Effector memory CD4-positive, alpha-beta T cell (primary cell): ENCODE measurements around the gene AMOT.
"Not testable (repeated sequence)": the region's sequence is repeated elsewhere in the genome, so short reads cannot be mapped to it uniquely, and the experiment has no call there.

Source experiments
- DNase-seq, 3 donors: peaks; one replicate each; pipeline ENCODE4 v3.0.0-alpha.2; 2020
- H3K27ac ChIP-seq: 2 replicates; pipeline ENCODE4 v1.7.0; 2013; ENCODE audit warnings: mild to moderate bottlenecking, low read length, moderate library complexity; ENCODE audit not compliant: insufficient read depth, poor library complexity, severe bottlenecking
- H3K27me3 ChIP-seq: replicated peaks from 2 replicates; pipeline ENCODE4 v1.7.0; 2013; ENCODE audit warnings: mild to moderate bottlenecking, low read length; ENCODE audit not compliant: insufficient read depth, control insufficient read depth, poor library complexity, severe bottlenecking
- H3K36me3 ChIP-seq: 2 replicates; pipeline ENCODE4 v1.7.0; 2013; ENCODE audit warnings: mild to moderate bottlenecking, low read length, moderate library complexity; ENCODE audit not compliant: control insufficient read depth, insufficient read depth
- H3K4me1 ChIP-seq: 2 replicates; pipeline ENCODE4 v1.7.0; 2013; ENCODE audit warnings: low read length, mild to moderate bottlenecking; ENCODE audit not compliant: control insufficient read depth, insufficient read depth, poor library complexity, severe bottlenecking
- H3K4me3 ChIP-seq: 2 replicates; pipeline ENCODE4 v1.7.0; 2013; ENCODE audit warnings: low read length, low read depth, mild to moderate bottlenecking; ENCODE audit not compliant: insufficient read depth, poor library complexity, severe bottlenecking
- H3K9me3 ChIP-seq: 2 replicates; pipeline ENCODE4 v1.7.0; 2013; ENCODE audit warnings: mild to moderate bottlenecking, low read length, moderate library complexity; ENCODE audit not compliant: control insufficient read depth

Gene AMOT

DNA sequence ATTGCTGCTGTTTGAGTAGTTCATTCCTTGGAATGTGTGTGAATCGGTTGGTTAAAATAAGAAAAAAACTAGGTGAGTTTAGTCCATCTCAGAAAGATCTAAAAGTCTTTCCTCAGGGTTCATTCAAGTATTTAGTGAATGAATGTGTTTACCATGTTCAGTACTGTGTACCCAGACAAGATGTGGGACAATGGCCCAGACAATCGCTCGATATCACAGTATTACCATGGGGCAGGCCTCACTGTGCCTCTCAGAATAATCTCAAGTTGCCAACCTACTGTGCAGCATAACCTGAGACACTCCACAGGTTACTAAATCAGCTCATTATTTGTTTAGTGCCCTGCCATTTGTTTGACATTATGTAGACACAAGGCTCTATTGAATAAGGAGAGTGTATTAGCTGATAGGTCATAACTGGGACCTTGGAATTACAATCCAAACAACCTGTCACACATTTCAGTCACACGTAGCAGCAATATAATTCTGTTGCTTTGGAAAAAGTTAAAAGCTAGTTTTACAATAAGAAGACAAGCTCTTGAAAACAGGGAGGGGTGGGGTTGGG lies 24.9 kb upstream of the AMOT start:
- Histone ChIP-seq H3K4me3 (no peak overlapping the region), H3K36me3 (no peaks in the 10 kb centered on the region), H3K27me3 (no peaks in the 10 kb centered on the region), H3K4me1 (no peaks in the 10 kb centered on the region), H3K27ac (no peak overlapping the region), H3K9me3 (no peaks in the 10 kb centered on the region)
- no peak for DNase-seq

DNA sequence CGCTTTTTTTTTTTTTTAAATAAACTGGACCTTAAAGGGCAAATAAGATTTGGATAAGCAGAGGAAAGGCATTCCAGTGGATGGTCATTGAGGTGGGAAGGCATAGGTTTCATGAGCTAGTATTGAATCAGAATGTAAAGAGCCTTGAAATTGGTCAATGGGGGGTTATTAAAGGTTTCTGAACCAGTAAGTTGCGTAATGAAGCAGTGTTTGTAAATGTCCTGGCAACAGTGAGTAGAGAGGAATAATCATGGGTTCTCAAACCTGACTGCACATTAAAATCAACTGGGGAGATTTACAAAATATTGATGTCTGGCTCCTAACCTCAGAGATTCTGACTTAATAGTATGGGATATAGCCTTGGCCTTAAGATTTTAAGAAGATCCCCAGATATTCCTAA lies 23.2 kb upstream of the AMOT start:
- DNase-seq: no peak
- no peaks in the 10 kb centered on the region for H3K27me3 ChIP-seq
- no peak overlapping the region for H3K4me3 ChIP-seq
- H3K4me1 ChIP-seq: no peaks in the 10 kb centered on the region
- H3K36me3 ChIP-seq: no peaks in the 10 kb centered on the region
- no peak overlapping the region for H3K27ac ChIP-seq
- no peaks in the 10 kb centered on the region for H3K9me3 ChIP-seq

DNA sequence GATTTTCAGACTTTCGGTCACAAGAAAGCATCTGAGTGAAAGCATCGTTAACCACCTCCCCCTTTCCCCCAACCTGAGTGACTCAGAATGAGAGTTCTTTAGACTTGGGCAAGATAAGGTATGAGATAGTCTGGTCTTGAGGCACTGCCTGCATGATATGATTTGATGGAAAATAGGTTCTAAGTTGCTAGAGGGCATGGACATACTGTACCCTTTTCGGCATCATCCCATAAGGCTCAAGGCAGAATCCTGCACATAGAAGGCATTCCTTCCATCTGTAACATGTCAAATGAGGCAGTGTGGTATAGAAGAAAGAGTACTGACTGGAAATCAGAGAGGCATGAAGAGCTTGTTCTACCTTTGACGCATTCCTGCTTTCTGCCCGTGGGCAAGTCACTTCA lies 16.8 kb upstream of the AMOT start:
- no peak overlapping the region for H3K27ac ChIP-seq

DNA sequence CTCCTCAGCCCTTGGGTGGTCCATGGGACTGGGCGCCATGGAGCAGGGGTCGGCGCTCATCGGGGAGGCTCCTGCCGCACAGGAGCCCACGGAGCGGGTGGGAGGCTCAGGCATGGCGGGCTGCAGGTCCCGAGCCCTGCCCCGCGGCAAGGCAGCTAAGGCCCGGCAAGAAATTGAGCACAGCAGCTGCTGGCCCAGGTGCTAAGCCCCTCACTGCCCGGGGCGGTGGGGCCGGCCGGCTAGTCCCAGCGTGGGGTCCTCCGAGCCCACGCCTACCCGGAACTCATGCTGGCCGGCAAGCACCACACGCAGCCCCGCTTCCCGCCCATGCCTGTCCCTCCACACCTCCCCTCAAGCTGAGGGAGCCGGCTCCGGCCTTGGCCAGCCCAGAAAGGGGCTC lies 14.3 kb upstream of the AMOT start:
- H3K4me1 ChIP-seq, H3K36me3 ChIP-seq, H3K27me3 ChIP-seq, DNase-seq, H3K27ac ChIP-seq, H3K9me3 ChIP-seq, H3K4me3 ChIP-seq: not testable (repeated sequence)

More for the DNA sequence above, 16.8 kb upstream of the AMOT start:
- no peaks in the 10 kb centered on the region for H3K9me3 ChIP-seq
- no peaks in the 10 kb centered on the region for H3K27me3 ChIP-seq
- H3K36me3 ChIP-seq: no peaks in the 10 kb centered on the region
- no peak for DNase-seq
- H3K4me1 ChIP-seq: no peaks in the 10 kb centered on the region
- no peak overlapping the region for H3K4me3 ChIP-seq

DNA sequence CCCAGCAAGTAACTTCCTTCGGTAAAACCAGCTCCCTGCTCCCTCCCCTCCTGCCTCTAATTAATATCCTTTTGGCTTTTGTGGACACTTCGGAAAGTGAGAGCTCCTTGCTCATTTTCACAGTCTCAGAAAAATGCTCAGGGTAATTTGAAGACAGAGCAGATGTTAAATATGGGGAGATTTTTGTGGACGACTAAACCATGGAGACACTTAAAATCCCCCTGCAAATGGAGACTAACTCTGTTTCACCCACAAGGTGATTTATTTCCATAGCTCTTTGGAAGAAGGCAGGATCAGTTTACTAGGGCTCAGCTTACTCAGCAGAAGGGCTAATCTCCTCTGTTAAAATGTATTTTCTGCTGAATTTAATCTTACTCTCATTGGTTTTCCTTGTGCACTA lies 12.2 kb upstream of the AMOT start:
- H3K27ac ChIP-seq: no peak overlapping the region
- DNase-seq: no peak

DNA sequence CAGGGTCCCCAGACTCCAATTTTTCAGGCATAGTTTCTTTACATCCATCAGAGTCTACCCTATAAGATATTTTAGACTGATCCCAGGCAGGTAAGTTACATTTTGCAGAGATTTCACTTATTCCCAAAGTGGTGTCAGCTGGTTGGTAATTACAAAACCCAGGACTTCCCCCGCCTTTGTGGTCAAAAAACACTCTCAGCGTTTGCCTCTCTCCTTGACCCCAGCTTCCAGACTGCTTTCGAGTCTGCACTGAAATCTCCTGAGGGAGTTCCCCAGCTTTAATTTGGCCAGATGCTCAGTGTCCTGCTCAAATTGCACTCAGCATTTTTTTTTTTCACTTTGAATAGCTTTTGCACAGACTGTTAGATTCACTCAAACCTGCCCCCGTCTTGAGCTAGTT lies 11.2 kb upstream of the AMOT start:
- Histone ChIP-seq H3K4me1 (no peaks in the 10 kb centered on the region), H3K9me3 (no peaks in the 10 kb centered on the region), H3K36me3 (no peaks in the 10 kb centered on the region), H3K27ac (no peak overlapping the region), H3K27me3 (no peaks in the 10 kb centered on the region), H3K4me3 (no peak overlapping the region)
- DNase-seq: no peak

More for the DNA sequence above, 12.2 kb upstream of the AMOT start:
- H3K4me1 ChIP-seq: no peaks in the 10 kb centered on the region
- no peak overlapping the region for H3K4me3 ChIP-seq
- H3K36me3 ChIP-seq: no peaks in the 10 kb centered on the region
- no peaks in the 10 kb centered on the region for H3K9me3 ChIP-seq
- no peaks in the 10 kb centered on the region for H3K27me3 ChIP-seq

DNA sequence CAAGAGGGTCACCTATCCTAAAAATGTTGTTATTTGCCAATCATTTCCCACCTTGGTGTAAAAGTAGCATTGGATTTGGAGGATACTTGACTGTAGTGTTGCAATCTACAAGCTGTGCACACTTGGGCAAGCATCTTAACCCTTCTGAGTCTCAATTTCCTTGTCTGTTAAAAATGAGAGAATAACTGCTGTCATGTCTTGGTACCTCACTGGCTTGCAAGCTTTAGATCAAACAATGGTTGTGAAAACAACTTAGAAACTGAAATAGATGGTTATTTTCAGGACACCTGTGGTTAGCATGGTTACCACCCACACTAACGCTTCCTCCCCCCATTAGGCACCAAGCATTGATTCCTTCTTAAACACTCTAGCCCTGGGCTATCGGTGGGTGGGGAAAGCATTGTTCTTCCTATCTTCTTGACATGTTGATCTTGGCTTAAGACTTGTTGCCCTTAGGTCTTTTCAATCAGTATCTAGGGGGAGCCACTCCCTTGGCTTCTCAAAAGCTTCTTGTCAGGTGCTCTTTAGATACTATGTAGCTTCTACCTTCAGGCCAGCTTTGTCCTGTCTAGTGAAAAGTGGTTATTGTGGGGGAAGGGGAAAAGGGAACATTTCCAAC lies 10.6 kb upstream of the AMOT start:
- Histone ChIP-seq H3K36me3 (no peaks in the 10 kb centered on the region), H3K4me3 (no peak overlapping the region), H3K4me1 (no peaks in the 10 kb centered on the region), H3K27ac (no peak overlapping the region), H3K27me3 (no peaks in the 10 kb centered on the region), H3K9me3 (no peaks in the 10 kb centered on the region)
- no peak for DNase-seq

DNA sequence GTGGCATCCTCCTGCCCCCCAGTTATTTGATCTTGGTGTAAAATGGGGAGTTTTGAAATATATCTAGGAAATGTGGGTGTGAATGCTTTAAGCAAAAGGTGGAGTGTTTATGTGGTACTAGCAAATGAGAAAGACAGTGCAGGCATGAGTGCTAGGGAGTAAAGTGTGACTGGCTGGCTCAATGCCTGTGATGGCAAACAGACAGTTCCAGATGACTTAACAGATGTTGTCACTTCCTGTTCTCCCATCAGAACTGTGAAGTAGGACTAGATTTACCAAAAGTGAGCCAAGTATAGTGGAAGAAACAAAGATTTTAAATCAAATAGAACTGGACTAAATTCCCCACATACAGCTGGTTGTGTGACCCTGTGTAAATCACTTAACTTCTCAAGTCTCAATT lies 8.4 kb upstream of the AMOT start:
- Histone ChIP-seq H3K4me3 (no peak overlapping the region), H3K4me1 (no peaks in the 10 kb centered on the region), H3K27me3 (no peaks in the 10 kb centered on the region), H3K27ac (no peak overlapping the region), H3K36me3 (no peaks in the 10 kb centered on the region), H3K9me3 (no peaks in the 10 kb centered on the region)
- no peak for DNase-seq

DNA sequence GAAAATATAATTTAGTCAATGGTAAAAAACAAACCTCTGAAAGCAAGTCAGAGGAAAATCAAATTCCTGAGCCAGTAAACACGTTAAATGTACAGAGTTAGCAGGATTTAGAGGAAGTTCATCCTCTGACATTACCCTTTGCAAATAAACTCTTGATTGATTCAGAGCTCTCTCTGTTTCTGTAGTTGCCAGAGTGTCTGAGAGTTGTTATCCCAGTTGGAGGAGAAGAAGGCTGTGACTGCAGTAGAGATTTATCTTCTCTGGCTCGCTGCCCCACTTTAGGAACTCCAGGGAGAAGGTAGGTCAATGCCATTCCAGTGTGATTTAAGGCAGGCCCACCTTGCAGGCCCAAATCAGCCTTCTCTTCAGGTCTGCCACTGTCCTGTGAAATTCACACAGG lies 6.2 kb upstream of the AMOT start:
- Histone ChIP-seq H3K27ac (no peak overlapping the region), H3K27me3 (no peaks in the 10 kb centered on the region), H3K4me1 (no peaks in the 10 kb centered on the region), H3K4me3 (no peak overlapping the region), H3K36me3 (no peaks in the 10 kb centered on the region), H3K9me3 (no peaks in the 10 kb centered on the region)
- DNase-seq: no peak

DNA sequence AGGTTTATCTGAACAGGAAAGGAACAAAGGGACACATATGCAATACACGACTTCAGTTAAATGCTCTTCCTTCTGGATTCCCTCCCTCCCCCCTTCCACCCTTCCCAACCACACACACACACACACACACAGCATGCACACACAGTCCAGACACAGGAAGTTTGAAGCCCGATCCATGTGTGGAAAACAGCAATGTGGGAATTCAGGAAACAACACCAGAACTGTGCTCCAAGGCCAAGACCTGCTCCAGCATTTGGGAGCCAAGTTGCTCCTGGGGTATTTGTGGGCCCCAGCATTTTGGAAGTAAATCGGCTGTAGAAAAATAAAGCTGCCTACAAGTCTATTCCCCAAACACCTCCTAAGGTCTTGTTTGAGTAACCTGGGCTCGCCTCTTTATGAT lies 5.6 kb upstream of the AMOT start:
- Histone ChIP-seq H3K27me3 (no peaks in the 10 kb centered on the region), H3K36me3 (no peaks in the 10 kb centered on the region), H3K4me3 (no peak overlapping the region), H3K9me3 (no peaks in the 10 kb centered on the region), H3K4me1 (no peaks in the 10 kb centered on the region), H3K27ac (no peak overlapping the region)
- no peak for DNase-seq
